ENCODE results near the gene FBXO24.

FBXO24 gene

GRCh38 chr7:100584054-100584682 lies 2.0 kb upstream of the FBXO24 start:
- H3K79me1 ChIP-seq (replicated peaks; ENCODE audit: low read length, poor library complexity, severe bottlenecking), result peaks cover 17% of the 10 kb centered on the region
- H3K23ac ChIP-seq (ENCODE audit: low read length in 2 of 2), result peak overlapping the region in 1 of 2 experiments; percentile 42
- peak overlapping the region; percentile 90 for H3K4me2 ChIP-seq (ENCODE audit: low read length, poor library complexity, severe bottlenecking)
- H3K9ac ChIP-seq (ENCODE audit: low read length), result peak overlapping the region; percentile 95
- H2BK5ac ChIP-seq (ENCODE audit: low read depth, low read length, poor library complexity, severe bottlenecking), result peak overlapping the region; percentile 83
- peak overlapping the region in 1 of 2 experiments; percentile 99 for H3K14ac ChIP-seq (ENCODE audit: low read length in 2 of 2)
- H2AFZ ChIP-seq (ENCODE audit: low read depth, low read length), result no peak overlapping the region
- H3K27me3 ChIP-seq (ENCODE audit: control insufficient read depth in 1 of 2, insufficient read depth in 1 of 2, low read length in 2 of 2), result no peaks in the 10 kb centered on the region
- H3K18ac ChIP-seq (ENCODE audit: low read depth in 1 of 2, low read length in 2 of 2), result peak overlapping the region; percentile 98 to 99
- peaks cover 29% of the 10 kb centered on the region for H3K4me1 ChIP-seq (ENCODE audit: control insufficient read depth, insufficient read depth, low read depth, low read length)
- H2BK12ac ChIP-seq (ENCODE audit: low read length in 2 of 2), result peak overlapping the region; percentile 95 to 99
- peak overlapping the region; percentile 96 to 99 for H3K4me3 ChIP-seq (ENCODE audit: insufficient read depth in 1 of 2, low read depth in 1 of 2, low read length in 2 of 2)
- DNase-seq, result peak; percentile 85
- no peaks in the 10 kb centered on the region for H3K9me3 ChIP-seq (ENCODE audit: control insufficient read depth, low read length)
- H3K4ac ChIP-seq (ENCODE audit: low read depth in 1 of 2, low read length in 2 of 2), result peak overlapping the region; percentile 99
- 19% methylated on average over 13 of the region's 15 CpGs for WGBS
- peak overlapping the region; percentile 91 for H2BK120ac ChIP-seq (ENCODE audit: low read depth, low read length)
- H4K8ac ChIP-seq (ENCODE audit: low read length), result peak overlapping the region; percentile 98
- peak overlapping the region; percentile 96 for H3K27ac ChIP-seq (ENCODE audit: low read length, poor library complexity, severe bottlenecking)
- H3K36me3 ChIP-seq (ENCODE audit: control insufficient read depth in 1 of 2, insufficient read depth in 2 of 2, low read depth in 1 of 2, low read length in 2 of 2), result peaks cover 33 to 39% of the 10 kb centered on the region in 2 experiments
- H2BK15ac ChIP-seq (ENCODE audit: low read depth, poor library complexity, severe bottlenecking), result no peak overlapping the region
- H2AK5ac ChIP-seq (ENCODE audit: low read length, severe bottlenecking), result peak overlapping the region; percentile 28
- H4K91ac ChIP-seq (ENCODE audit: low read length), result peak overlapping the region; percentile 98

GRCh38 chr7:100584683-100585510 lies 1.2 kb upstream of the FBXO24 start:
- H3K27me3 ChIP-seq (ENCODE audit: control insufficient read depth in 1 of 2, insufficient read depth in 1 of 2, low read length in 2 of 2), result peaks cover 0 to 7% of the 10 kb centered on the region in 2 experiments
- peak overlapping the region; percentile 90 for H3K4me2 ChIP-seq (ENCODE audit: low read length, poor library complexity, severe bottlenecking)
- H3K14ac ChIP-seq (ENCODE audit: low read length in 2 of 2), result peak overlapping the region in 1 of 2 experiments; percentile 64
- peak overlapping the region; percentile 90 to 96 for H3K4ac ChIP-seq (ENCODE audit: low read depth in 1 of 2, low read length in 2 of 2)
- H2BK15ac ChIP-seq (ENCODE audit: low read depth, poor library complexity, severe bottlenecking), result peak overlapping the region; percentile 67
- no peak overlapping the region for H2AK5ac ChIP-seq (ENCODE audit: low read length, severe bottlenecking)
- H2BK120ac ChIP-seq (ENCODE audit: low read depth, low read length), result peak overlapping the region; percentile 91
- peak; percentile 98 for DNase-seq
- 2% methylated on average over 16 of the region's 20 CpGs for WGBS
- H2BK5ac ChIP-seq (ENCODE audit: low read depth, low read length, poor library complexity, severe bottlenecking), result no peak overlapping the region
- peak overlapping the region in 1 of 2 experiments; percentile 79 for H3K23ac ChIP-seq (ENCODE audit: low read length in 2 of 2)
- H3K27ac ChIP-seq (ENCODE audit: low read length, poor library complexity, severe bottlenecking), result peak overlapping the region; percentile 96
- H3K36me3 ChIP-seq (ENCODE audit: control insufficient read depth in 1 of 2, insufficient read depth in 2 of 2, low read depth in 1 of 2, low read length in 2 of 2), result peaks cover 28 to 32% of the 10 kb centered on the region in 2 experiments
- H3K79me1 ChIP-seq (replicated peaks; ENCODE audit: low read length, poor library complexity, severe bottlenecking), result peaks cover 12% of the 10 kb centered on the region
- H3K18ac ChIP-seq (ENCODE audit: low read depth in 1 of 2, low read length in 2 of 2), result peak overlapping the region; percentile 88 to 97
- peaks cover 29% of the 10 kb centered on the region for H3K4me1 ChIP-seq (ENCODE audit: control insufficient read depth, insufficient read depth, low read depth, low read length)
- H3K9me3 ChIP-seq (ENCODE audit: control insufficient read depth, low read length), result no peaks in the 10 kb centered on the region
- no peak overlapping the region for H2AFZ ChIP-seq (ENCODE audit: low read depth, low read length)
- H3K4me3 ChIP-seq (ENCODE audit: insufficient read depth in 1 of 2, low read depth in 1 of 2, low read length in 2 of 2), result peak overlapping the region; percentile 96 to 99
- peak overlapping the region; percentile 92 for H4K91ac ChIP-seq (ENCODE audit: low read length)
- peak overlapping the region; percentile 91 for H4K8ac ChIP-seq (ENCODE audit: low read length)
- peak overlapping the region; percentile 95 for H3K9ac ChIP-seq (ENCODE audit: low read length)
- peak overlapping the region; percentile 81 to 95 for H2BK12ac ChIP-seq (ENCODE audit: low read length in 2 of 2)

- Histone ChIP-seq H3K18ac (ENCODE audit: low read depth in 1 of 2, low read length in 2 of 2) (peak within 1 kb of the TSS; percentile 97), H3K4me2 (ENCODE audit: low read length, poor library complexity, severe bottlenecking) (peak within 1 kb of the TSS; percentile 90), H3K23ac (ENCODE audit: low read length in 2 of 2) (peak within 1 kb of the TSS in 1 of 2 experiments; percentile 80), H4K8ac (ENCODE audit: low read length) (peak within 1 kb of the TSS; percentile 82), H2BK5ac (ENCODE audit: low read depth, low read length, poor library complexity, severe bottlenecking) (peak within 1 kb of the TSS; percentile 92), H2BK15ac (ENCODE audit: low read depth, poor library complexity, severe bottlenecking) (peak within 1 kb of the TSS; percentile 92), H3K14ac (ENCODE audit: low read length in 2 of 2) (peak within 1 kb of the TSS; percentile 37 to 99), H3K27ac (ENCODE audit: low read length, poor library complexity, severe bottlenecking) (peak within 1 kb of the TSS; percentile 96), H3K27me3 (ENCODE audit: control insufficient read depth in 1 of 2, insufficient read depth in 1 of 2, low read length in 2 of 2) (peaks cover 0 to 15% of the 10 kb centered on the region in 2 experiments), H3K4ac (ENCODE audit: low read depth in 1 of 2, low read length in 2 of 2) (peak within 1 kb of the TSS; percentile 93 to 96), H3K36me3 (ENCODE audit: control insufficient read depth in 1 of 2, insufficient read depth in 2 of 2, low read depth in 1 of 2, low read length in 2 of 2) (peaks cover 20 to 24% of the 10 kb centered on the region in 2 experiments), H2BK120ac (ENCODE audit: low read depth, low read length) (peak within 1 kb of the TSS; percentile 82), H3K9ac (ENCODE audit: low read length) (peak within 1 kb of the TSS; percentile 95), H2AFZ (ENCODE audit: low read depth, low read length) (peak within 1 kb of the TSS; percentile 67), H2AK5ac (ENCODE audit: low read length, severe bottlenecking) (no peak within 1 kb of the TSS), H3K9me3 (ENCODE audit: control insufficient read depth, low read length) (no peaks in the 10 kb centered on the region), H3K4me3 (ENCODE audit: insufficient read depth in 1 of 2, low read depth in 1 of 2, low read length in 2 of 2) (peak within 1 kb of the TSS; percentile 96 to 99), H4K91ac (ENCODE audit: low read length) (peak within 1 kb of the TSS; percentile 98), H3K79me1 (replicated peaks; ENCODE audit: low read length, poor library complexity, severe bottlenecking) (peaks cover 9% of the 10 kb centered on the region), H2BK12ac (ENCODE audit: low read length in 2 of 2) (peak within 1 kb of the TSS; percentile 81 to 95), H3K4me1 (ENCODE audit: control insufficient read depth, insufficient read depth, low read depth, low read length) (peaks cover 29% of the 10 kb centered on the region)
- no peak for DNase-seq
- under 1% methylated on average over 48 of the region's 61 CpGs for WGBS
These were observed 440 bp upstream of the FBXO24 start, which contains the start of gene LRCH4 for GRCh38 chr7:100585511-100586265. LRCH4 (minus strand) TSS chr7:100586129; CDS start chr7:100586100, 29 bp downstream.
